ENCODE measurements around the gene TMEM61. TPM values are rescaled to one million over a fixed set of nuclear protein-coding genes. Genes with fewer than 3 reads are reported as not detected.

Gene TMEM61
- polyA plus RNA-seq, 1 of the 3 experiments (the other 2 are of a cell fraction), result not detected

DNA sequence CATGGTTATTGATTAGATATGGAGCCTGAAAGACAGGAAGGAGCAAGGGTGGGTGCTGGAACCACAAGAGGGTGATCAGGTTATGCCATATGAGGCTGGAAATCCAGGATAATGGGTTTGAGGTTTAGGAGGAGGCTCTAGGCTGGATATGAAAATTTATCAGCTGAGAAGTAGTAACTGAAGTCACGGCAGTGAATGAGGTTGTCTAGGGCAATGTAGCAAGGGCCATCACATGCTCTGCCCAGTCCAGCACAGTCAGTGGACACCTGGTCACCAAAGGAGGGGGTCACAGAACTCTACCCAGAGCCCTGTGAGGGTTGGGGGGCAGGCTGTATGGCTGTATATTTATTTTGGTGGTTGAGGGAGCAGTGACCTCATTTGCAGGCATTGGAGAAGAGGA is 10.5 kb upstream of the TMEM61 start:
- WGBS (ENCODE audit: low lambda C conversion rate), result 100% methylated on average over 1 of the region's 1 CpG
- Histone ChIP-seq H3K4me1 (ENCODE audit: control insufficient read depth in 1 of 2, insufficient read depth in 2 of 2, low read depth in 1 of 2, low read length in 1 of 2) (peaks cover 0 to 14% of the 10 kb centered on the region in 2 experiments; a peak in 2 of 4 replicates), H3F3A (replicated peaks; ENCODE audit: insufficient read depth) (peaks cover 4% of the 10 kb centered on the region), H3K9me2 (no peaks in the 10 kb centered on the region), H3K36me3 (replicated peaks in 1 of 2; ENCODE audit: control insufficient read depth in 1 of 2, insufficient read depth in 2 of 2, low read length in 1 of 2) (no peaks in the 10 kb centered on the region), H3K9ac (no peak overlapping the region), H3K79me2 (ENCODE audit: insufficient read depth) (no peaks in the 10 kb centered on the region), H4K20me1 (ENCODE audit: insufficient read depth) (no peaks in the 10 kb centered on the region), H3K27me3 (ENCODE audit: insufficient read depth) (no peaks in the 10 kb centered on the region), H3K4me3 (ENCODE audit: low read depth in 2 of 2, low read length in 1 of 2) (no peak overlapping the region), H2AFZ (ENCODE audit: low read depth) (no peak overlapping the region), H3K27ac (ENCODE audit: low read depth in 2 of 2, low read length in 1 of 2) (no peak overlapping the region), H3K9me3 (no peaks in the 10 kb centered on the region), H3K4me2 (no peak overlapping the region)
- no peak for TF ChIP-seq TCF12 (IDR thresholded peaks at IDR 0.05)
- ChIA-PET CTCF (interaction anchor here (1.0 to 5.4 kb wide), 3 partner anchors 20 to 52 kb away, joined by 10 to 60 read pairs (median 14); no protein-coding TSS in a partner anchor), POLR2A (no interaction called here)
- DNase-seq, result no peak

DNA sequence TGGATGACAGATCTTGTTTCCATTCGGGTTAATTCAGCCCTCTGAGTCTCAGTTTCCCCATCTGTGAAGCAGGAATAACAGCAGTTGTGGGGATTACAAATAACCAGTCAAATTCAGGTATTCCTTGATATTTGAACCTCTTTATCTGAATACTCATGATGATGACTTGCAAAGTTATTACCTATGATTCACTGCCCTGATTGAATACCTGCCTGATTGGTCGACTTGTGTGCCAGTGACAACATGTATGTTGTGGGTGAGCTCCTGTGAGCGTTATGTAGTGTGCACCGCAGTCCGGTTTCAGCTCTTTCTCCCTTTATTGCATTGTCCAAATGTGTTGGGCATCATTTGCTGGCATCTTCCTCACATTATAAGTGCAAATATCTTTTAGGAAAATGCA is 9.5 kb upstream of the TMEM61 start:
- Histone ChIP-seq H3K4me2 (peak overlapping the region; percentile 48; the same call in 1 of the 2 replicates), H3K9me2 (no peaks in the 10 kb centered on the region), H3K79me2 (ENCODE audit: insufficient read depth) (no peaks in the 10 kb centered on the region), H3K27ac (ENCODE audit: low read depth in 2 of 2, low read length in 1 of 2) (no peak overlapping the region), H3K4me1 (ENCODE audit: control insufficient read depth in 1 of 2, insufficient read depth in 2 of 2, low read depth in 1 of 2, low read length in 1 of 2) (peaks cover 0 to 13% of the 10 kb centered on the region in 2 experiments; a peak in 2 of 4 replicates), H2AFZ (ENCODE audit: low read depth) (no peak overlapping the region), H4K20me1 (ENCODE audit: insufficient read depth) (no peaks in the 10 kb centered on the region), H3K36me3 (replicated peaks in 1 of 2; ENCODE audit: control insufficient read depth in 1 of 2, insufficient read depth in 2 of 2, low read length in 1 of 2) (no peaks in the 10 kb centered on the region), H3K9me3 (no peaks in the 10 kb centered on the region), H3K4me3 (ENCODE audit: low read depth in 2 of 2, low read length in 1 of 2) (no peak overlapping the region), H3F3A (replicated peaks; ENCODE audit: insufficient read depth) (peaks cover 4% of the 10 kb centered on the region), H3K9ac (no peak overlapping the region), H3K27me3 (ENCODE audit: insufficient read depth) (no peaks in the 10 kb centered on the region)
- POLR2A ChIA-PET, result no interaction called here
- CTCF ChIA-PET, result interaction anchor here (1.1 to 5.4 kb wide), 5 partner anchors 20 to 51 kb away, joined by 4 to 60 read pairs (median 6); no protein-coding TSS in a partner anchor
- 71% methylated on average over 5 of the region's 5 CpGs for WGBS (ENCODE audit: low lambda C conversion rate)
- no peak for DNase-seq
- TF ChIP-seq, protein P1, sequence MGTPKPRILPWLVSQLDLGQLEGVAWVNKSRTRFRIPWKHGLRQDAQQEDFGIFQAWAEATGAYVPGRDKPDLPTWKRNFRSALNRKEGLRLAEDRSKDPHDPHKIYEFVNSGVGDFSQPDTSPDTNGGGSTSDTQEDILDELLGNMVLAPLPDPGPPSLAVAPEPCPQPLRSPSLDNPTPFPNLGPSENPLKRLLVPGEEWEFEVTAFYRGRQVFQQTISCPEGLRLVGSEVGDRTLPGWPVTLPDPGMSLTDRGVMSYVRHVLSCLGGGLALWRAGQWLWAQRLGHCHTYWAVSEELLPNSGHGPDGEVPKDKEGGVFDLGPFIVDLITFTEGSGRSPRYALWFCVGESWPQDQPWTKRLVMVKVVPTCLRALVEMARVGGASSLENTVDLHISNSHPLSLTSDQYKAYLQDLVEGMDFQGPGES (IDR thresholded peaks at IDR 0.05; ENCODE audit: low read depth, low read length), result no peak
- no peak for TF ChIP-seq CHD2 (IDR thresholded peaks at IDR 0.05; ENCODE audit: low read length, partially characterized antibody)

DNA sequence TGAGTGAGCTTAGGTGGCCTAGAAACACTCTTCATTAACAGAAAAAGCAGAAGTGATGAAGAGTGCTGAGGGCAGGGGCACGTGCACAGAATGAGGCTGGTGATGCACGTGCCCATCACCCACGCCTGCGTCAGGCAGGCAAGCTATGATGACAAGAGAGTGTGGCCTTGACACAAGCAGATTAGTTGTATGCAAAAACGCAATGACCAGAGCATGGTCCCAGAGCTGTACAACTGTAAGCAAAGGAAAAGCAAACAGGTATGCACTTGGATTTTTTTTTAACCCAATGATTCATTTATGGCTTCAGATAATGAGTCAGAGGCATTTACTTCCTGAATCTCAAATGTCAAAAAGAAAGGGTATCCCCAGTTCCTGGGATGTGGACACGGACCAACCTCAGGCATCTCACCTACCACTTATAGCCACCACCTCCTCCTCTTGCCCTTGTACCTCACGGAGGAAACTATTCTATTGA is 9.1 kb upstream of the TMEM61 start:
- H3K4me1 ChIP-seq (ENCODE audit: control insufficient read depth in 1 of 2, insufficient read depth in 2 of 2, low read depth in 1 of 2, low read length in 1 of 2), result peaks cover 0 to 8% of the 10 kb centered on the region in 2 experiments; a peak in 2 of 4 replicates
- no peak overlapping the region for H2AFZ ChIP-seq (ENCODE audit: low read depth)
- peak overlapping the region; percentile 48; the same call in 1 of the 2 replicates for H3K4me2 ChIP-seq
- no peaks in the 10 kb centered on the region for H3K9me3 ChIP-seq
- WGBS (ENCODE audit: low lambda C conversion rate), result 71% methylated on average over 7 of the region's 7 CpGs
- TF ChIP-seq JUND (IDR thresholded peaks at IDR 0.05), result peak; percentile 70
- TF ChIP-seq MXI1 (IDR thresholded peaks at IDR 0.05; ENCODE audit: low read depth, low read length), result no peak
- TF ChIP-seq, protein P2, sequence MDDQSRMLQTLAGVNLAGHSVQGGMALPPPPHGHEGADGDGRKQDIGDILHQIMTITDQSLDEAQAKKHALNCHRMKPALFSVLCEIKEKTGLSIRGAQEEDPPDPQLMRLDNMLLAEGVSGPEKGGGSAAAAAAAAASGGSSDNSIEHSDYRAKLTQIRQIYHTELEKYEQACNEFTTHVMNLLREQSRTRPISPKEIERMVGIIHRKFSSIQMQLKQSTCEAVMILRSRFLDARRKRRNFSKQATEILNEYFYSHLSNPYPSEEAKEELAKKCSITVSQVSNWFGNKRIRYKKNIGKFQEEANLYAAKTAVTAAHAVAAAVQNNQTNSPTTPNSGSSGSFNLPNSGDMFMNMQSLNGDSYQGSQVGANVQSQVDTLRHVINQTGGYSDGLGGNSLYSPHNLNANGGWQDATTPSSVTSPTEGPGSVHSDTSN (IDR thresholded peaks at IDR 0.05), result peak; percentile 29; the same call in 1 of the 2 replicates
- peak; percentile 46; the same call in 1 of the 2 replicates for TF ChIP-seq ELF1 (IDR thresholded peaks at IDR 0.05)
- TF ChIP-seq FOSL2 (IDR thresholded peaks at IDR 0.05; ENCODE audit: borderline replicate concordance, low read depth), result peak; percentile 88
- ChIA-PET POLR2A (no interaction called here), CTCF (interaction anchor here (1.1 to 5.4 kb wide), 5 partner anchors 21 to 51 kb away, joined by 4 to 60 read pairs (median 6); no protein-coding TSS in a partner anchor)
- H3K79me2 ChIP-seq (ENCODE audit: insufficient read depth), result no peaks in the 10 kb centered on the region
- H3K27ac ChIP-seq (ENCODE audit: low read depth in 2 of 2, low read length in 1 of 2), result no peak overlapping the region
- no peak overlapping the region for H3K9ac ChIP-seq
- peaks cover 4% of the 10 kb centered on the region for H3F3A ChIP-seq (replicated peaks; ENCODE audit: insufficient read depth)
- no peaks in the 10 kb centered on the region for H4K20me1 ChIP-seq (ENCODE audit: insufficient read depth)
- H3K27me3 ChIP-seq (ENCODE audit: insufficient read depth), result no peaks in the 10 kb centered on the region
- H3K4me3 ChIP-seq (ENCODE audit: low read depth in 2 of 2, low read length in 1 of 2), result no peak overlapping the region
- DNase-seq, result no peak
- no peaks in the 10 kb centered on the region for H3K9me2 ChIP-seq
- no peaks in the 10 kb centered on the region for H3K36me3 ChIP-seq (replicated peaks in 1 of 2; ENCODE audit: control insufficient read depth in 1 of 2, insufficient read depth in 2 of 2, low read length in 1 of 2)

All from SK-N-SH (cell line).